GM21515 (cell line): ENCODE measurements around the gene PPP1R27.

Experiments
- ATAC-seq: cut with Tn5 transposase; IDR thresholded peaks from one replicate; pipeline ENCODE4 v1.9.1; 2021; ENCODE audit not compliant: unreplicated experiment

Gene PPP1R27

GRCh38 chr17:81822312-81822637 lies 12.6 kb downstream of the PPP1R27 start:
- ATAC-seq, result no peak

GRCh38 chr17:81821603-81822311 lies 13.1 kb downstream of the PPP1R27 start:
- no peak for ATAC-seq

GRCh38 chr17:81821147-81821546 lies 13.7 kb downstream of the PPP1R27 start:
- ATAC-seq, result no peak

GRCh38 chr17:81819708-81820107 lies 15.1 kb downstream of the PPP1R27 start:
- no peak for ATAC-seq

GRCh38 chr17:81817758-81818147 lies 17.1 kb downstream of the PPP1R27 start:
- no peak for ATAC-seq

GRCh38 chr17:81815646-81815986 lies 19.2 kb downstream of the PPP1R27 start:
- no peak for ATAC-seq

- ATAC-seq, result no peak
These were observed 19.9 kb downstream of the PPP1R27 start for GRCh38 chr17:81814748-81815645.

- no peak for ATAC-seq
These were observed 20.8 kb downstream of the PPP1R27 start for GRCh38 chr17:81813861-81814683.

- ATAC-seq, result no peak
These were observed 21.5 kb downstream of the PPP1R27 start for GRCh38 chr17:81813371-81813684.

GRCh38 chr17:81812571-81813370 lies 22.1 kb downstream of the PPP1R27 start:
- ATAC-seq, result no peak

GRCh38 chr17:81811705-81812570 lies 22.9 kb downstream of the PPP1R27 start:
- ATAC-seq, result no peak

GRCh38 chr17:81810892-81811704 lies 23.8 kb downstream of the PPP1R27 start:
- ATAC-seq, result no peak

- no peak for ATAC-seq
These were observed 24.4 kb downstream of the PPP1R27 start for GRCh38 chr17:81810476-81810875.

GRCh38 chr17:81809556-81809998 lies 25.3 kb downstream of the PPP1R27 start:
- ATAC-seq, result no peak

- ATAC-seq, result no peak
These were observed 25.9 kb downstream of the PPP1R27 start for GRCh38 chr17:81808778-81809555.

GRCh38 chr17:81807839-81808238 lies 27.0 kb downstream of the PPP1R27 start:
- no peak for ATAC-seq

GRCh38 chr17:81807210-81807719 lies 27.6 kb downstream of the PPP1R27 start:
- ATAC-seq, result no peak
